Astrocyte (in vitro differentiated cells and primary cell): ENCODE results near the gene CHML. TPM values are rescaled to one million over a fixed set of nuclear protein-coding genes. Genes with fewer than 3 reads are reported as not detected.

Experiments
- DNase-seq: peaks from one replicate; pipeline ENCODE4 v3.0.0-alpha.2; 2010; ENCODE audit warnings: low read depth
- FAIRE-seq: peaks from 2 replicates; lab custom pipeline; 2011; peaks lifted over from hg19 to GRCh38; lab: Jason Lieb, UNC
- H2AFZ ChIP-seq: 2 replicates; pipeline ENCODE4 v1.6.0; 2012; ENCODE audit warnings: low read depth, low read length, inconsistent platforms
- H3K27ac ChIP-seq: 2 replicates; pipeline ENCODE4 v1.5.1; 2011; ENCODE audit warnings: low read depth, low read length, inconsistent platforms
- H3K27me3 ChIP-seq: 2 replicates; pipeline ENCODE4 v1.6.0; 2011; ENCODE audit warnings: low read length, inconsistent platforms; ENCODE audit not compliant: insufficient read depth
- H3K36me3 ChIP-seq: 2 replicates; pipeline ENCODE4 v1.5.1; 2011; ENCODE audit warnings: low read length, inconsistent platforms; ENCODE audit not compliant: insufficient read depth
- H3K4me1 ChIP-seq: 2 replicates; pipeline ENCODE4 v1.5.1; 2011; ENCODE audit warnings: low read length, inconsistent platforms; ENCODE audit not compliant: insufficient read depth
- H3K4me2 ChIP-seq: 2 replicates; pipeline ENCODE4 v1.6.0; 2012; ENCODE audit warnings: low read length, inconsistent platforms
- H3K4me3 ChIP-seq: 2 replicates; pipeline ENCODE4 v1.5.1; 2011; ENCODE audit warnings: low read depth, mild to moderate bottlenecking, low read length, inconsistent platforms; ENCODE audit not compliant: insufficient read depth
- H3K79me2 ChIP-seq: 2 replicates; pipeline ENCODE4 v1.6.0; 2012; ENCODE audit warnings: mild to moderate bottlenecking, low read length, inconsistent platforms; ENCODE audit not compliant: insufficient read depth
- H3K9ac ChIP-seq: 2 replicates; pipeline ENCODE4 v1.6.0; 2012; ENCODE audit warnings: mild to moderate bottlenecking, low read length, inconsistent platforms
- H3K9me3 ChIP-seq: 2 replicates; pipeline ENCODE4 v1.5.1; 2012; ENCODE audit warnings: low read depth, mild to moderate bottlenecking, low read length, inconsistent platforms; ENCODE audit not compliant: insufficient read depth
- H4K20me1 ChIP-seq: 2 replicates; pipeline ENCODE4 v1.6.0; 2012; ENCODE audit warnings: low read length, inconsistent platforms; ENCODE audit not compliant: insufficient read depth
- H3K27ac Mint-ChIP-seq: one replicate; pipeline ENCODE4 v1.8.0; 2021; ENCODE audit warnings: mild to moderate bottlenecking, mixed read lengths; ENCODE audit not compliant: unreplicated experiment
- H3K27me3 Mint-ChIP-seq: one replicate; pipeline ENCODE4 v1.8.0; 2021; ENCODE audit warnings: low read depth, mixed read lengths; ENCODE audit not compliant: unreplicated experiment
- H3K36me3 Mint-ChIP-seq: one replicate; pipeline ENCODE4 v1.8.0; 2021; ENCODE audit warnings: low read depth, mixed read lengths; ENCODE audit not compliant: unreplicated experiment
- H3K4me1 Mint-ChIP-seq: one replicate; pipeline ENCODE4 v1.8.0; 2021; ENCODE audit warnings: low read depth, mixed read lengths; ENCODE audit not compliant: unreplicated experiment
- H3K4me3 Mint-ChIP-seq: one replicate; pipeline ENCODE4 v1.8.0; 2021; ENCODE audit warnings: mild to moderate bottlenecking, moderate library complexity, mixed read lengths; ENCODE audit not compliant: unreplicated experiment
- H3K9me3 Mint-ChIP-seq: one replicate; pipeline ENCODE4 v1.8.0; 2021; ENCODE audit warnings: mild to moderate bottlenecking, mixed read lengths; ENCODE audit not compliant: unreplicated experiment
- EZH2 ChIP-seq: IDR thresholded peaks from 2 replicates; pipeline ENCODE4 v1.6.1; 2012; ENCODE audit warnings: mild to moderate bottlenecking, low read length, inconsistent platforms; ENCODE audit not compliant: insufficient read depth
- total RNA-seq: library from RNA; stranded (reverse); gene quantifications from 2 replicates; pipeline ENCODE4 v1.2.1, GENCODE V29; 2021
- TF ChIP-seq, protein P1 (sequence below): IDR thresholded peaks from 2 replicates; pipeline ENCODE4 v1.5.1; 2011; ENCODE audit warnings: low read depth, mild to moderate bottlenecking, inconsistent platforms, low read length, moderate library complexity; ENCODE audit not compliant: insufficient read depth

CHML gene
- total RNA-seq, 1 donor from 2014 or later: 22.6 TPM

GRCh38 chr1:241611063-241611462, 29.1 kb downstream of the CHML start:
- Mint-ChIP-seq H3K27me3 (no peaks in the 10 kb centered on the region), H3K27ac (no peak overlapping the region), H3K36me3 (no peaks in the 10 kb centered on the region), H3K4me1 (peaks cover 29% of the 10 kb centered on the region), H3K4me3 (no peak overlapping the region), H3K9me3 (no peaks in the 10 kb centered on the region)
- H3K9ac ChIP-seq: peak overlapping the region; percentile 20
- H3K9me3 ChIP-seq: no peaks in the 10 kb centered on the region
- H3K4me2 ChIP-seq: no peak overlapping the region
- no peaks in the 10 kb centered on the region for H4K20me1 ChIP-seq
- no peak overlapping the region for H3K4me3 ChIP-seq
- TF ChIP-seq, protein P1, sequence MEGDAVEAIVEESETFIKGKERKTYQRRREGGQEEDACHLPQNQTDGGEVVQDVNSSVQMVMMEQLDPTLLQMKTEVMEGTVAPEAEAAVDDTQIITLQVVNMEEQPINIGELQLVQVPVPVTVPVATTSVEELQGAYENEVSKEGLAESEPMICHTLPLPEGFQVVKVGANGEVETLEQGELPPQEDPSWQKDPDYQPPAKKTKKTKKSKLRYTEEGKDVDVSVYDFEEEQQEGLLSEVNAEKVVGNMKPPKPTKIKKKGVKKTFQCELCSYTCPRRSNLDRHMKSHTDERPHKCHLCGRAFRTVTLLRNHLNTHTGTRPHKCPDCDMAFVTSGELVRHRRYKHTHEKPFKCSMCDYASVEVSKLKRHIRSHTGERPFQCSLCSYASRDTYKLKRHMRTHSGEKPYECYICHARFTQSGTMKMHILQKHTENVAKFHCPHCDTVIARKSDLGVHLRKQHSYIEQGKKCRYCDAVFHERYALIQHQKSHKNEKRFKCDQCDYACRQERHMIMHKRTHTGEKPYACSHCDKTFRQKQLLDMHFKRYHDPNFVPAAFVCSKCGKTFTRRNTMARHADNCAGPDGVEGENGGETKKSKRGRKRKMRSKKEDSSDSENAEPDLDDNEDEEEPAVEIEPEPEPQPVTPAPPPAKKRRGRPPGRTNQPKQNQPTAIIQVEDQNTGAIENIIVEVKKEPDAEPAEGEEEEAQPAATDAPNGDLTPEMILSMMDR: peak; percentile 70
- TF ChIP-seq EZH2: no peak
- H3K79me2 ChIP-seq: no peaks in the 10 kb centered on the region
- no peaks in the 10 kb centered on the region for H3K27me3 ChIP-seq
- no peak overlapping the region for H3K27ac ChIP-seq
- FAIRE-seq: peak; percentile 23
- peak; percentile 54 for DNase-seq
- peaks cover 40% of the 10 kb centered on the region for H3K4me1 ChIP-seq
- H3K36me3 ChIP-seq: no peaks in the 10 kb centered on the region
- H2AFZ ChIP-seq: no peak overlapping the region

DNA sequence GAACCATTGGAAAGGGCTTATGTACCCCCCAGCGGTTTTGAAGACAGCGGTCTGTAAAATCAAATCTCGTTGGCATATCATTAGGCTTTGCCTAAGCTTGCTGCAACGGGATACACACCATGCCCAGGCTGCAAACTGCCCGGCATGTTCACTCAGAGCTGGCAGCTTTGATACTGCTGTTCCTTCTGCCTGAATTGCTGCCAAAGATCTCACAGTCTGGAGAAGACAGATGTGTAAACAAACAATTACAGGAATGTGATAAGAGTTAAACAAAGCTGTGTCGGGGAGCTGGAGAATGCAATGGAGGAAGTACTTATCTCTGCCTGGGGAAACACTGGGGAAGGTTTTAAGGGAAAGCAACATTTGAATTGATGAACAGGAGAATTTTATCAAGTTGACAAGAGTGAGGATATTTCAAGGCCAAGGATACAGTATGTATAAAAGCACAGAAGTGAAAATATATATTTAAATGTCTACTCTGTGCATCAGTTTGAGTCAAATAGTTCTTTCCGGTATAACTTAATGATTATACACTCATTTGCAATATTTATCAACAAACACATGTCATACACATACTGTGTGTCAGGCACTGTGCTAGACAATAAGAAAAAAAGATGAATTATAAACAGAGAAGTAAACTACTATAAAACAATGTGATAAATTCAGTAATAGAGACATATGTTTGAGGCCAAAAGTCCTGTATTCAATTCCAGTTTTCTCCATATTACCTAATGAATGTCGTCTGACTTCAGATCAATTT, 29.9 kb downstream of the CHML start:
- no peak overlapping the region for H3K27ac ChIP-seq
- H3K27me3 Mint-ChIP-seq: no peaks in the 10 kb centered on the region
- H3K9me3 Mint-ChIP-seq: no peaks in the 10 kb centered on the region
- H3K4me3 ChIP-seq: no peak overlapping the region
- H4K20me1 ChIP-seq: no peaks in the 10 kb centered on the region
- H3K4me1 Mint-ChIP-seq: peaks cover 24% of the 10 kb centered on the region
- no peak for DNase-seq
- FAIRE-seq: no peak
- H3K4me2 ChIP-seq: peak overlapping the region; percentile 8
- H3K36me3 ChIP-seq: no peaks in the 10 kb centered on the region
- H2AFZ ChIP-seq: no peak overlapping the region
- no peak overlapping the region for H3K27ac Mint-ChIP-seq
- H3K4me3 Mint-ChIP-seq: no peak overlapping the region
- H3K4me1 ChIP-seq: peaks cover 33% of the 10 kb centered on the region
- no peaks in the 10 kb centered on the region for H3K9me3 ChIP-seq
- no peak overlapping the region for H3K9ac ChIP-seq
- H3K36me3 Mint-ChIP-seq: no peaks in the 10 kb centered on the region
- H3K27me3 ChIP-seq: no peaks in the 10 kb centered on the region
- H3K79me2 ChIP-seq: no peaks in the 10 kb centered on the region
- TF ChIP-seq EZH2: no peak

- Mint-ChIP-seq H3K9me3 (no peaks in the 10 kb centered on the region), H3K27ac (peak overlapping the region; percentile 83), H3K36me3 (no peaks in the 10 kb centered on the region), H3K27me3 (no peaks in the 10 kb centered on the region), H3K4me1 (peaks cover 30% of the 10 kb centered on the region), H3K4me3 (no peak overlapping the region)
- Histone ChIP-seq H3K4me3 (no peak overlapping the region), H3K4me1 (peaks cover 34% of the 10 kb centered on the region), H3K36me3 (no peaks in the 10 kb centered on the region), H3K4me2 (peak overlapping the region; percentile 44), H4K20me1 (no peaks in the 10 kb centered on the region), H3K27ac (no peak overlapping the region), H2AFZ (no peak overlapping the region), H3K9ac (no peak overlapping the region), H3K27me3 (no peaks in the 10 kb centered on the region), H3K9me3 (no peaks in the 10 kb centered on the region), H3K79me2 (no peaks in the 10 kb centered on the region)
- TF ChIP-seq, protein P1: no peak
- no peak for TF ChIP-seq EZH2
- DNase-seq (peak; percentile 58), FAIRE-seq (no peak)
Measured at GRCh38 chr1:241608379-241609033, 31.7 kb downstream of the CHML start.
